Prostate gland (tissue), 2 donors: ENCODE results near the gene EPOP.

Experiments
- POLR2A ChIP-seq: fragments of 450-650 bp; IDR thresholded peaks from one replicate; pipeline ENCODE4 v1.6.1; 2016; ENCODE audit warnings: antibody characterized with exemption, mild to moderate bottlenecking
- TF ChIP-seq, protein P1 (sequence below), 4 experiments: fragments of 200-600 bp in 2 of 4; fragments of 450-650 bp in 2 of 4; sonication (generic) in 2 of 4; IDR thresholded peaks; 1 replicate in 3 of 4; 2 replicates in 1 of 4; pipeline ENCODE4 v1.5.1; 2016 to 2019; ENCODE audit warnings: antibody characterized with exemption in 4 of 4, mild to moderate bottlenecking in 2 of 4, moderate library complexity in 2 of 4

DNA sequence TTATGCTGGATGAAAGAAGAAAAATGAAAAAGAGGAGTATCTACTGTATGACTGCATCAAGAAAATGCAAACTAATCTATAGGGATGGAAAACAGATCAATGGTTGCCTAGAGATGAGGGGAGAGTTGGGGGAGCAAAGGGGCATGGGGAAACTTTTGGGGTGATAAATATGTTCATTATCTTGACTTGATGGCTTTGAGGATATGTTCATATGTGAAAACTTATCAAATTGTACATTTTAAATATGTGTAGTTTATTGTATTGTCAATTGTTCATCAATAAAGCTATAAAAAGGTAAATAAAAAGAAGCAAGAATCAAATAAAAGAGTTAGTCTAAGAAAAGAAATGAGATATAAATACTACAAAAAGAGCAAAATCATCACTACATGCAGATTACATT, 49.3 kb downstream of the EPOP start:
- TF ChIP-seq, protein P1, sequence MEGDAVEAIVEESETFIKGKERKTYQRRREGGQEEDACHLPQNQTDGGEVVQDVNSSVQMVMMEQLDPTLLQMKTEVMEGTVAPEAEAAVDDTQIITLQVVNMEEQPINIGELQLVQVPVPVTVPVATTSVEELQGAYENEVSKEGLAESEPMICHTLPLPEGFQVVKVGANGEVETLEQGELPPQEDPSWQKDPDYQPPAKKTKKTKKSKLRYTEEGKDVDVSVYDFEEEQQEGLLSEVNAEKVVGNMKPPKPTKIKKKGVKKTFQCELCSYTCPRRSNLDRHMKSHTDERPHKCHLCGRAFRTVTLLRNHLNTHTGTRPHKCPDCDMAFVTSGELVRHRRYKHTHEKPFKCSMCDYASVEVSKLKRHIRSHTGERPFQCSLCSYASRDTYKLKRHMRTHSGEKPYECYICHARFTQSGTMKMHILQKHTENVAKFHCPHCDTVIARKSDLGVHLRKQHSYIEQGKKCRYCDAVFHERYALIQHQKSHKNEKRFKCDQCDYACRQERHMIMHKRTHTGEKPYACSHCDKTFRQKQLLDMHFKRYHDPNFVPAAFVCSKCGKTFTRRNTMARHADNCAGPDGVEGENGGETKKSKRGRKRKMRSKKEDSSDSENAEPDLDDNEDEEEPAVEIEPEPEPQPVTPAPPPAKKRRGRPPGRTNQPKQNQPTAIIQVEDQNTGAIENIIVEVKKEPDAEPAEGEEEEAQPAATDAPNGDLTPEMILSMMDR (IDR thresholded peaks at IDR 0.05): no peak
- TF ChIP-seq POLR2A: no peak
